Upper lobe of left lung (tissue), 4 donors: Measurements from ENCODE around the gene EMSY.

Experiments used
- EP300 ChIP-seq, 4 donors: sonication (generic); formaldehyde crosslinking; IDR thresholded peaks; one replicate each; pipeline ENCODE4 v1.5.1; 2017; ENCODE audit warnings: antibody characterized with exemption in 4 of 4, control low read depth in 2 of 4
- TF ChIP-seq, protein P1 (sequence below), 6 experiments: fragments of 450-650 bp in 4 of 6; fragments of 200-600 bp in 2 of 6; sonication (generic) in 2 of 6; IDR thresholded peaks; one replicate each; pipeline ENCODE4 v1.5.1; 2016 to 2019; ENCODE audit warnings: antibody characterized with exemption in 6 of 6

DNA sequence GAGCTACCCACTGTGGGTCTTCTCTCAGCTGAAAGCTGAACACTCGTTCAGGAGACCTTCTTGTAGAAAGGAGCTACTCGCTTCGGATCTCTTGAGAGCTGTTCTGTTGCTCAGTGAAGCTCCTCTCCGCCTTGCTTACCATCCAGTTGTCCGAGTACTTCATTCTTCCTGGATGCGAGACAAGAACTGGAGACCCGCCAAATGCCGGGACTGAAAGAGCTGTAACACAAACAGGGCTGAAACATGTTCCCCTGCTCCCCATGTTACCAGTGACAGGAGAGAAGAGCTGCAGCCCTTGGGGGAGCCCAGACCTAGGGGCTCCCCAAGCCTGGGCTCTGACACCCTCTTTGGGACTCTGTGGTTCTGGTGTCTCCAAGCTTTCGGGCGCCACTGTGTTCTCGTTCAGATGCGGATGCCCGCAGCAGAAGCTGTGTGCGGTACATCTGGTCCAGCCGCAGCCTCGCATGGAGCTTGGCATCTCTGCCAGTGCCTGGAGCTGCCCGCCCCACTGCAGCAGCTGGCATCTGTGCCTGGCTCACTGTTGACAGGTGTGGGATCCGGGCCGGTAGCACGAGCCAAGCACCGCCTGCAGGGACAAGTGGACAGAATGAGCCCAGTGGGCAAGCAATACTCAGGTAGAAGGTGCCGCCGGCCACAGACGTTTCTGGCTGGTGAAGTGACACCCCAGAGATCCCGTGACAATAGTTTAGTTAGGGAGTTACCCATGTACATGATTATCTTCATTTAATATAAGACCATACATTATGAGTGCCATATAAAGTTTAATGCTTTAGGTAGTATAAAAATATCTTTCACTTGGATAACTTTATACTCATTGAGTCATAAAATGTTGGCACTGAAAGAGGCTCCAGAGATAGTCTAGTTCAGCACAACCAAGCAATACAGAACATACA, 49.1 kb downstream of the EMSY start:
- TF ChIP-seq EP300 (IDR thresholded peaks at IDR 0.05) = no peak
- TF ChIP-seq, protein P1, sequence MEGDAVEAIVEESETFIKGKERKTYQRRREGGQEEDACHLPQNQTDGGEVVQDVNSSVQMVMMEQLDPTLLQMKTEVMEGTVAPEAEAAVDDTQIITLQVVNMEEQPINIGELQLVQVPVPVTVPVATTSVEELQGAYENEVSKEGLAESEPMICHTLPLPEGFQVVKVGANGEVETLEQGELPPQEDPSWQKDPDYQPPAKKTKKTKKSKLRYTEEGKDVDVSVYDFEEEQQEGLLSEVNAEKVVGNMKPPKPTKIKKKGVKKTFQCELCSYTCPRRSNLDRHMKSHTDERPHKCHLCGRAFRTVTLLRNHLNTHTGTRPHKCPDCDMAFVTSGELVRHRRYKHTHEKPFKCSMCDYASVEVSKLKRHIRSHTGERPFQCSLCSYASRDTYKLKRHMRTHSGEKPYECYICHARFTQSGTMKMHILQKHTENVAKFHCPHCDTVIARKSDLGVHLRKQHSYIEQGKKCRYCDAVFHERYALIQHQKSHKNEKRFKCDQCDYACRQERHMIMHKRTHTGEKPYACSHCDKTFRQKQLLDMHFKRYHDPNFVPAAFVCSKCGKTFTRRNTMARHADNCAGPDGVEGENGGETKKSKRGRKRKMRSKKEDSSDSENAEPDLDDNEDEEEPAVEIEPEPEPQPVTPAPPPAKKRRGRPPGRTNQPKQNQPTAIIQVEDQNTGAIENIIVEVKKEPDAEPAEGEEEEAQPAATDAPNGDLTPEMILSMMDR (IDR thresholded peaks at IDR 0.05) = no peak
